ENCODE results near the gene TMED1. TPM values are rescaled to one million over a fixed set of nuclear protein-coding genes. Genes with fewer than 3 reads are reported as not detected.

Gene TMED1
- total RNA-seq, 1 experiment from 2014 or later: 32.3 TPM

DNA sequence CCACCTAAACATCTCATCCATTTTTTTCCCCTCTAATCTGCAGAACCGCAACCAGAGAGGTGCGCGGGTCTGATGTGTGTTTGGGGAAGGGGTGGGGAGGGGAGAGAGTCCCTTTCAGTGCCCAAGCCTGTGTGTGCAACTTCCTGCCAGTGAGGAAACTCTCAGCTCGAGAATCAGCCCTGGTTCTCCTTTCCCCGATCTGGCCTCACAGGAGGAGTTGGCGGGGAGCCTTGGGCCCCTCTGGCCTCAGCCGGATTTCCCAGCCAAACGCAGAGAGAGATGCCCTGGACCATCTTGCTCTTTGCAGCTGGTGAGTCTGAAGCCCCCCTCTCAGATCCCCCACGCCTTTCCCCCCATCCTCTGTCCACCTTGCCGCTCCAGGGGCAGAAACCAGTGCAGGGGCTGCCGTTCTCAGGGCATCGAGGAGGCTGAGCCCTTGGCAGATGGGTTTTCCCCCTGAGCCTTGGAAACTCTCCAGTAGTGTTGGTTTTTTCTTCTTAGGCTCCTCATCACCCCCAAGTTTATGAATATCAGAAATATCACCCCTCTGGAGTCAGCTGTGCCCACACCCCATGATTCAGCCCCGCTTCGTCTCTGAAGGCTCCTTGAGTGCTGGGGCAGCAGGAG lies 12.3 kb upstream of the TMED1 start, which contains the start of gene C19orf38:
Gene C19orf38 (plus strand): TSS at position 186 of the 627 bp plus-strand sequence. CDS start 94 bp downstream, at position 280.
- no peak within 1 kb of the TSS for H3K56ac ChIP-seq (ENCODE audit: insufficient read length, low read depth, low read length)
- H3K27ac ChIP-seq (ENCODE audit: insufficient read length, low read depth, low read length): no peak within 1 kb of the TSS
- H3K14ac ChIP-seq (ENCODE audit: insufficient read depth, low read length): no peak within 1 kb of the TSS
- no peaks in the 10 kb centered on the region for H3K79me2 ChIP-seq (ENCODE audit: insufficient read depth, low read length)
- Mint-ChIP-seq H3K27me3 (ENCODE audit: low read depth) (peaks cover 35% of the 10 kb centered on the region), H3K4me3 (peak within 1 kb of the TSS in 1 of 2 experiments; percentile 31; a peak in 1 of 5 replicates), H3K4me1 (peaks cover 0 to 3% of the 10 kb centered on the region in 2 experiments; a peak in 1 of 4 replicates), H3K27ac (0 out of 7 replicates have a peak within 1 kb of the TSS, but pooled peaks of 1 of the 3 experiments have one; percentile 28), H3K9me3 (peaks cover 5 to 8% of the 10 kb centered on the region in 2 experiments; a peak in 4 of 5 replicates), H3K36me3 (ENCODE audit: insufficient read depth in 1 of 3, low read depth in 3 of 3) (no peaks in the 10 kb centered on the region)
- no peak within 1 kb of the TSS for H2BK120ac ChIP-seq (ENCODE audit: low read depth, low read length, poor library complexity, severe bottlenecking)
- no peak within 1 kb of the TSS for H2AK5ac ChIP-seq (ENCODE audit: insufficient read length, low read length)
- H3T11ph ChIP-seq (ENCODE audit: low read length): no peak within 1 kb of the TSS
- no peaks in the 10 kb centered on the region for H3K79me1 ChIP-seq (ENCODE audit: insufficient read depth, low read depth, low read length, poor library complexity, severe bottlenecking)
- H3K23me2 ChIP-seq (ENCODE audit: insufficient read length, low read depth, low read length, poor library complexity, severe bottlenecking): no peaks in the 10 kb centered on the region
- H3K4me1 ChIP-seq (ENCODE audit: insufficient read depth, low read length): no peaks in the 10 kb centered on the region
- no peak for DNase-seq
- H3K27me3 ChIP-seq (ENCODE audit: insufficient read depth, low read length): no peaks in the 10 kb centered on the region
- H2BK5ac ChIP-seq (ENCODE audit: insufficient read length, low read length): no peak within 1 kb of the TSS
- H3K4ac ChIP-seq (ENCODE audit: low read depth, low read length): no peak within 1 kb of the TSS
- no peaks in the 10 kb centered on the region for H4K20me1 ChIP-seq (ENCODE audit: control insufficient read depth, insufficient read depth, insufficient read length)
- H4K91ac ChIP-seq (ENCODE audit: insufficient read length, low read depth, low read length): no peak within 1 kb of the TSS
- H4K5ac ChIP-seq (ENCODE audit: insufficient read length, low read depth, low read length): no peak within 1 kb of the TSS
- no peak within 1 kb of the TSS for H3K18ac ChIP-seq (ENCODE audit: insufficient read length, low read depth, low read length)
- no CpG with 5 or more reads among the region's 14 CpGs for WGBS (ENCODE audit: extremely low coverage, insufficient read length, low lambda C conversion rate)
- no peak within 1 kb of the TSS for H3K4me2 ChIP-seq (ENCODE audit: insufficient read depth, insufficient read length, low read length)
- no peak within 1 kb of the TSS for H2BK20ac ChIP-seq (ENCODE audit: low read depth, low read length, poor library complexity, severe bottlenecking)
- TF ChIP-seq, protein P1, sequence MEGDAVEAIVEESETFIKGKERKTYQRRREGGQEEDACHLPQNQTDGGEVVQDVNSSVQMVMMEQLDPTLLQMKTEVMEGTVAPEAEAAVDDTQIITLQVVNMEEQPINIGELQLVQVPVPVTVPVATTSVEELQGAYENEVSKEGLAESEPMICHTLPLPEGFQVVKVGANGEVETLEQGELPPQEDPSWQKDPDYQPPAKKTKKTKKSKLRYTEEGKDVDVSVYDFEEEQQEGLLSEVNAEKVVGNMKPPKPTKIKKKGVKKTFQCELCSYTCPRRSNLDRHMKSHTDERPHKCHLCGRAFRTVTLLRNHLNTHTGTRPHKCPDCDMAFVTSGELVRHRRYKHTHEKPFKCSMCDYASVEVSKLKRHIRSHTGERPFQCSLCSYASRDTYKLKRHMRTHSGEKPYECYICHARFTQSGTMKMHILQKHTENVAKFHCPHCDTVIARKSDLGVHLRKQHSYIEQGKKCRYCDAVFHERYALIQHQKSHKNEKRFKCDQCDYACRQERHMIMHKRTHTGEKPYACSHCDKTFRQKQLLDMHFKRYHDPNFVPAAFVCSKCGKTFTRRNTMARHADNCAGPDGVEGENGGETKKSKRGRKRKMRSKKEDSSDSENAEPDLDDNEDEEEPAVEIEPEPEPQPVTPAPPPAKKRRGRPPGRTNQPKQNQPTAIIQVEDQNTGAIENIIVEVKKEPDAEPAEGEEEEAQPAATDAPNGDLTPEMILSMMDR (conservative IDR thresholded peaks at IDR 0.05): no peak
- H2AFZ ChIP-seq (ENCODE audit: low read length): no peak within 1 kb of the TSS
- H3K9ac ChIP-seq (ENCODE audit: extremely low read depth, insufficient read length, low read length): no peak within 1 kb of the TSS
- no peak within 1 kb of the TSS for H2BK15ac ChIP-seq (ENCODE audit: low read depth, low read length)
- no peak within 1 kb of the TSS for H4K8ac ChIP-seq (replicated peaks; ENCODE audit: insufficient read length, low read depth, low read length)
- H3K9me3 ChIP-seq (ENCODE audit: control insufficient read depth, low read depth, low read length): no peaks in the 10 kb centered on the region
- H2BK12ac ChIP-seq (ENCODE audit: insufficient read length, low read depth, low read length): no peak within 1 kb of the TSS
- H3K23ac ChIP-seq (ENCODE audit: insufficient read length, low read depth, low read length): no peak within 1 kb of the TSS

Measured in H9 (cell line).